GM21825 (cell line): ENCODE measurements around the gene CES5A.
"Not testable (repeated sequence)": the region's sequence is repeated elsewhere in the genome, so short reads cannot be mapped to it uniquely, and the experiment has no call there.

ENCODE experiments used
- ATAC-seq: cut with Tn5 transposase; IDR thresholded peaks from one replicate; pipeline ENCODE4 v1.9.1; 2021; ENCODE audit warnings: mild to moderate bottlenecking, moderate library complexity; ENCODE audit not compliant: unreplicated experiment

Gene CES5A, protein sequence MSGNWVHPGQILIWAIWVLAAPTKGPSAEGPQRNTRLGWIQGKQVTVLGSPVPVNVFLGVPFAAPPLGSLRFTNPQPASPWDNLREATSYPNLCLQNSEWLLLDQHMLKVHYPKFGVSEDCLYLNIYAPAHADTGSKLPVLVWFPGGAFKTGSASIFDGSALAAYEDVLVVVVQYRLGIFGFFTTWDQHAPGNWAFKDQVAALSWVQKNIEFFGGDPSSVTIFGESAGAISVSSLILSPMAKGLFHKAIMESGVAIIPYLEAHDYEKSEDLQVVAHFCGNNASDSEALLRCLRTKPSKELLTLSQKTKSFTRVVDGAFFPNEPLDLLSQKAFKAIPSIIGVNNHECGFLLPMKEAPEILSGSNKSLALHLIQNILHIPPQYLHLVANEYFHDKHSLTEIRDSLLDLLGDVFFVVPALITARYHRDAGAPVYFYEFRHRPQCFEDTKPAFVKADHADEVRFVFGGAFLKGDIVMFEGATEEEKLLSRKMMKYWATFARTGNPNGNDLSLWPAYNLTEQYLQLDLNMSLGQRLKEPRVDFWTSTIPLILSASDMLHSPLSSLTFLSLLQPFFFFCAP

DNA sequence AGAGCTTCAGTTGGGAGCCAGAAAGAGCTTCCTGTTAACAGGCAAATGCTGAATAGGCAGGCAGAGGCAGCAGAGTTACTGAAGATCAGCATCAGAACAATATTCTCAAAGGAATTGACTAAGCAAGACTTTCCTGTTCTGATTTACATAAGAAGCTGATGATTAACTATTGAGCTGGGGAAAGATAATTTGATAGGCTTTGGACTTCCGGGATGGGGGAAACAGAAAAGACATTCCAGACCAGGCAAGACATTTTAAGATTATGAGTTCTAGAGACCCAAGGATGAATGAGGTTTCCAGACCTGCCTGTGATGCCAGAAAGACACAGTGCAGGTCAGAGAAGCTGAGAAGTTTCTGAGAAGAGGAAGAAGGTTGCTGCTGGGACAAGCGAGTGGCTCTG, at the start of gene CES5A:
TSS of gene CES5A (minus strand) at position 101 of the 400 bp plus-strand sequence. CDS start 152 bp downstream, outside the sequence.
- ATAC-seq, result no peak

GRCh38 chr16:55922662-55923061, 47.5 kb upstream of the CES5A start:
- no peak for ATAC-seq

- ATAC-seq, result no peak
Measured at GRCh38 chr16:55917373-55918160, 42.4 kb upstream of the CES5A start.

DNA sequence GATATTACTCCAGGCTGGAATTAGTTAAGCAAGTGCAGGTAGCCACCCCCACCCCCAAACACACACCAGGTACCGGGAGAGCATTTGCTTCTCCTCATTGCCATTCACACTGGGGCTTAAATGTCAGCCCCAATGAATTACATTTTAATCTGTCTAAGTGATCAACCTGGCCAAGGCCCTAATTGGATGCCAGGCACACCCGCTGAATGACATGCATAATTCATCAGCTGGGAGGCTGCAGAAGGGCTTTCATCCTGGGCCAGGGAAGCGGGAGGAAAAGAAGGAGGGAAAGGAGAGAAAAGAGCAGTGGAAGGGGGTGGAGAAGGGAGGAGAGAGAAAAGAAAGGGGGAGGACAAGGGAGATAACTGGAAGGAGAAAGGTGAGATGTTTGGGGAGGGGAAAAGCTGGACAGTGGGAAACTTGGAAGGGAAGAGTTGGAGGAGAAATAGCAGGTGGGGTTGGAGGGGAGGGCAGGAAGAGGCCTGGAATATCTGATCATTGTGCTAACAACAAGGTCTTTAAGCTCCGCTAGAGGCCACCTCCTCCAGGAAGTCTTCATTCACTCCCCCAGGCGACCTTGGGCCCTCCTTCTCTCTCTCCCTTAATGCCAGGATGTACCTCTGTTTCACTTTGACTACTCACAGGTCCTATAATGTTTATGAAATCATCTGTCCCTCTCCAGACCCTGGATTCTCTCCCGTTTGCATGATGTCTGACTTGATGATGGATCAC, 40.1 kb upstream of the CES5A start:
- no peak for ATAC-seq

GRCh38 chr16:55914383-55914782, 39.2 kb upstream of the CES5A start:
- ATAC-seq, result no peak

DNA sequence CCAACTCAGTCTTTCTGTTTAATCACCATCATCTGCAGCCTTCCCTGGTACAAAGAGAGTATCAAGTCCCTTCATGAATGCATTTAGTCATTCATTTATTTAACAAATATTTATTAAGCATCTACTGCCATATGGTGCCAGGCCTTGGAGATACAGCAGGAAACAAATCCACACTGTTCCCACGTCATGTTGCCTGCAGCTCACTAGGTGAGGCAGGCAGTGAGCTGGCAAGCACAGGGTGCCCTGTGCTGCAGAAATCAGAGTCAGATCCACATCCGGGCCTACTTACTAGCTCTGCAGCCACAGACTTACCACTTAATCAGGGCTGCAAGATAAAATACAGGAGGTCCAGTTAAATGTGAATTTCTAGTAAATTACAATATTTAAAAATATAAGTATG, 38.5 kb upstream of the CES5A start:
- no peak for ATAC-seq

- not testable (repeated sequence) for ATAC-seq
Measured at GRCh38 chr16:55913121-55913520, 37.9 kb upstream of the CES5A start.

GRCh38 chr16:55912022-55912421, 36.8 kb upstream of the CES5A start:
- ATAC-seq, result no peak

DNA sequence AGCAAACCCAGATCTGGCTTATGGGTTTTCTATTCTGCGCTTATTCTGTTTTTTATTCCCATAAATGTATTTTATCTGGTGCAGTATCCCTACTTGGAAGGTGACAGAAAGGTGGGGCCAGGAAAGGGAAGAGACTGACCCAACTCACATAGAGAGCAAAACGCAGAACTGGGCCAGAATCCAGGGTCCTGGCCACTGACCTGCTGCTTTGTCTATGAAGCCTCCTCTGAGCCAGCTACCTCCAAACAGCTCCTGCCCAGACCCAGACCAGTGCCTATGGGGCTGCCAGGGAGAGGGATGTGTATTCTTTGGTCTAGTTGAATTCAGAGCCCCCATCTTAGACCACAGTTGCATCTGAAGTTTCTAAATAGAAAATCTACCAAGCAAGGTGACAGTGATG, 36.4 kb upstream of the CES5A start:
- ATAC-seq, result no peak

DNA sequence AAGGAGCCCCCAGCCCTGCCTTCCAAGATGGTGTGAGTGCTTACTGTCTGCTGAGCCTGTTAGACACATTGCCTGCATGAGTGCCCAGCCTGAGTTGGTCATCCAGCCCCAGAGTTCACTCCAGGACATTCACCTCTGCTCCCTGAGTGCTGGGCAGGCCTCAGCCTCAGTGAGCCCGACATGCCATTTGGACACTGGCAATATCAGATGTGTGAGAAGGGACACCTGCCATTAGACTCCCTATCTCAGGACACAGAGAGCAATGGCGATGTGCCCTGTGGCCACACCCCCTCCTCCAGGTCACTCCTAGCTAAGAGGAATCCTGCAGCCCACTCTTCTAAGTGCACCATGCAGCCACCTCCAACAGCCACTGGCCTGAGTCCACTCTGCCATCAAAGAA, 34.7 kb upstream of the CES5A start:
- no peak for ATAC-seq

- ATAC-seq, result no peak
Measured at GRCh38 chr16:55908641-55909040, 33.5 kb upstream of the CES5A start.

DNA sequence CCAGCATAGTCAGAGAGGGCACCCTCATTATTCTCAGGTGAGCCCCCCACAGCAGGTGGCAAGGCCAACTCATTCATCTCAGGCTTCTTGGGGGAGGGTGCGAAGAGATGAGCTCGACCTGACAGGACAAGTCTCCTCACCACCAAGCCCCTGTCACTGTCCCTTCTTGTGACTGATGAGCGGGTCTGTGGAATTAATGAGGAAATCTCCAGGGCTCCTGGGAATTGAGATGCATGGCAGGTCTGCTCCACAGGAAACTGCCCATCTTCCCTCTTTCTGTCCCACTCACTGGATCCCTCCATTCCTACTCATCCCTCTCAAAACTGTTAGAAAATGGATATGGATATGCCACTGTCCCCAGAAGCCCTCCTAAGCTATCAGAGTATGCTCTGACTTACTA, 32.5 kb upstream of the CES5A start:
- ATAC-seq, result no peak

DNA sequence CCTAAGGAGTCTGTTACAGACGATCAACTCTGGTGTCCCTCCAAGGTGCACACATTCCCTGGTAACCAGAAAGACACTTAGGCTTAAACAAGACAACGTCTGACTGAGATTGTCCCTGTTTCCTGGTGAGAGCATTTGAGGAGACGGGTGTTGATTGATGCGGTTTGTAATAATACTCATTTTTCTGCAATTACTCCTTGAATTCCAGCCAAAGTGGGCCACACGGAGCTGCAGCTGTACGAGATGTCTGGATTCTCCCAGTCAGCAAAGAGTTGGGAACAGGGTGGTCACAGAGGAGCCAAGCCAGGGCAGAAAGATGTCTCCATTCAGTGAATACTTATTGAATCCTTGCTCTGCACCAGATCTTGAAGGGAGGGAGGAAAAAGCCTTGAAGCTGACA, 30.9 kb upstream of the CES5A start:
- no peak for ATAC-seq

DNA sequence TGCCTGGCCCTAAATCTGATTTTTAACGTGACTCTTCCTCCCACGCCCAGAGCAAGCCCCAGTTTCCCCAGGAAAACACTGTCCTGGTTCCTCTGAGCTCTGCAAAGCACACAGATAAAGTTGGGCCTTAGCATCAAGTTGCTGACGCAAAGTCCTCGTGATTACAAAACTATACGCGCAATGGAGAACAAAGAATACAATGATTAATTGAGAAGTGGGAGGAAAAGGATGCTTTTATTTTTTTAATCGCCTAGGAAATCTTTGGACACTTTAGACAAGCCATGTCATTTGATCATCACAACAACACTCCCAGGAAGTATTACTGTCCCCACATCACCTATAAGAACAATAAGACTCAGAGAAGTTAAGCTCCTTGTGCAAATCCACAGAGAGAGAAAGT, 30.5 kb upstream of the CES5A start:
- ATAC-seq, result no peak

DNA sequence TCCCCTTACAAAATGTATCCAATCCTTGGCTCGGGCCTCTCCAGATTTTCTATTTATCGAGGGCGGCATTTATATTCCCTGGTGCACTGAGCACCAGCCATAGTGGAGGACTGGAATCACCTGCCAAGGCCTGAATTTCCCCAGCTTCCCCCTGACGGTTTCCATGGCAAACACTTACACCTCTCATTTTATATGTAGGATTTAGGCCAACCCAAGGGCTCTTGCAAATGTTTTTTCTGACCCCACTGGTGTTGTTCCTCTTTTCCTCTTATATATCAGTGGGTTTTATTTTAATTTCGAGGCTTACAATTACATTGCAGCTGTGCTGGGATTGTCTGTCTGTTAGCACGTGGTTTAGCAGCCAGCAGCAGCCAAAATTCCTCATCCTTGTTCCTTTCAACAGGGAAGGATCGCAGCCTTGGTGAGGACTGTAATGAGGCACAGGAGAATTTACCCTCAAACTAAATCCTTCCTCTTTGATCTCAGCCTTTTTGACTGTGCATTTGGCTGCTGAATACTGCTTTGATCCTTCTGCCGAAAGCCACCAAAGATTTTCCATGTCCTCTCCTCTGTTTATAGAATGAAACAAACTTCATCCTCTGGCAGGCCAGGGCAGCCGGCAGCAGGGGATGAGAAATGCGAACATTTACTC, 26.5 kb upstream of the CES5A start:
- ATAC-seq, result no peak

DNA sequence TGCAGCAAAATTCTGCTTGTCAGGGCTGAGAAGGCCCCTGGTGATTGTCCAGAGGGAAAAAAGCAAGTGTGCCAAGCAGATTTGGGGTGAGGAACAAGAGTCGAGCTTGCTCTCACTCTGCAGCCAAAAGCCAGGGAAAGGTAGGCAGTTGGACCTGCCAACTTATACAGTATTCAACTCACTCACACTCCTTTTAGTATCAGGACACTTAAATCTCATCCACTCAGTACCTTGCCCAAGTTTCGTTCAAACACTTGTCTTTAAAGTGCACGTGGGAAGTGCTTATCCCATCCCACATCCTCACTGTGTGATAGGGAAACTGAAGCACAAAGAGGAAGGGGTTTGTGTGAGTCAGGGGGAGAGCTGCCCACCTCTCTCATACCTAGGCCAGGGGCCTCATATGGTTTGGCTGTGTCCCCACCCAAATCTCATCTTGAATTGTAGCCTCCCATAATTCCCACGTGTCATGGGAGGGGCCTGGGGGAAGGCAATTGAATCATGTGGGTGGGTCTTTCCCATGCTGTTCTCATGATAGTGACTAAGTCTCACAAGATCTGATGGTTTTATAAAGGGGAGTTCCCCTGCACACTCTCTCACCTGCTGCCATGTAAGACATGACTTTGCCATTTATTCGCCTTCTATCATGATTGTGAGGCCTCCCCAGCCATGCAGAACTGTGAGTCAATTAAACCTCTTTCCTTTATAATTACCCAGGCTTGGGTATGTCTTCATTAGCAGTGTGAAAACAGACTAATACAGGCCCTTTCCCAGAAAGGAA, 25.6 kb upstream of the CES5A start:
- no peak for ATAC-seq

DNA sequence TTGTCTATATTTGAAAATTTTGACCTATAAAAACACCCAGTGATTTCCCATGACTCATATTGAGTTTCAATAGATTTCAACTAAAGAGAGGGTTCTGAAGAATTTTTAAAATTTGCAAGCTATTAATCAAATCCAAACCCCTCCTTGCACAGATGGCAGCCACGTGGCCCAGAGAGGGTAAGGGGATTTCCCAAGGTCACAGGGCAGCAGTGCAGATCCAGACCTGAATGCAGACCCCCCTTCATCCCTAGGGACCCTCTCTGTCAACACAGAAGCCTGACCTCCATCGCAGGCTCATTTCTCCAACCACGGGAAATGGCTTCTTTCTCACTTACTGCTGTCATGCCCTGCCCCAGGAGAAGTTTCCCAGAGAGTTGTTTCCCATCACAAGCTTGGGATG, 24.7 kb upstream of the CES5A start:
- ATAC-seq, result no peak

- ATAC-seq, result no peak
Measured at GRCh38 chr16:55898592-55898991, 23.4 kb upstream of the CES5A start.

- ATAC-seq, result no peak
Measured at GRCh38 chr16:55892821-55893220, 17.6 kb upstream of the CES5A start.

- no peak for ATAC-seq
Measured at GRCh38 chr16:55889518-55889917, 14.3 kb upstream of the CES5A start.
